ENCODE measurements around the gene FHOD3. TPM values are rescaled to one million over a fixed set of nuclear protein-coding genes. Genes with fewer than 3 reads are reported as not detected.

Gene FHOD3
- total and polyA plus RNA-seq, 2 donors (not counting 1 experiment from before 2014, with no cell fraction given), result not detected

DNA sequence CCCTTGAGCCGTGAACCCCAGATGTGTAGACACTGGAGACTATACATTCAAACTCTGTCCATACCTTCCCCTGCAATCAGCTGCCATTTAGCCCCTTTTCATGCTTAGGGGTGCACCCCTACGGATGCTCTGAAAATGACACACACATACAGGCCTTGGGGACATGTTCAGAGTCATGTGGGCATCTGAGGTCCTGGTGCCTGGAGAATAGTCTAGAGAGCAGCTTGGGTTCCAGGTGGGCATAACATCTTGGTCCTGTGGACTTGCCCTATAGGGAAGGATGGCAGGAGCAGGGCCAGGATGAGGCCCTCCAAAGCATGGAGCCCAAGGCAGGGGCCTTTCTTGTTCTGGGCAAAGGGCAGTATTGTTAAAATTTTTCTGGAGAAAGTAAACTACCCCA is 9.9 kb upstream of the FHOD3 start:
- intact Hi-C loops (cut with micrococcal nuclease), result no loop called here
- Histone ChIP-seq H3K4me2 (replicated peaks; ENCODE audit: low read depth, low read length, poor library complexity, severe bottlenecking) (no peak overlapping the region), H3K27me3 (replicated peaks in 1 of 4; ENCODE audit: control extremely low read depth in 1 of 4, control insufficient read depth in 3 of 4, insufficient read depth in 4 of 4, low read length in 3 of 4) (peaks cover 0 to 19% (median 6%) of the 10 kb centered on the region in 4 experiments), H3K79me2 (ENCODE audit: control insufficient read depth, insufficient read depth, low read length) (no peaks in the 10 kb centered on the region), H2AFZ (ENCODE audit: insufficient read depth, low read depth, low read length, poor library complexity, severe bottlenecking) (no peak overlapping the region), H3K4me3 (ENCODE audit: control extremely low read depth in 1 of 5, extremely low read depth in 1 of 5, insufficient read depth in 1 of 5, low read depth in 2 of 5, low read length in 4 of 5) (no peak overlapping the region), H3K27ac (ENCODE audit: low read length in 2 of 2) (no peak overlapping the region), H3K9ac (ENCODE audit: low read length) (no peak overlapping the region), H3K9me3 (ENCODE audit: control extremely low read depth in 1 of 3, control insufficient read depth in 2 of 3, insufficient read depth in 1 of 3, low read length in 2 of 3) (peaks cover 0 to 2% (median 0%) of the 10 kb centered on the region in 3 donors), H3K4me1 (ENCODE audit: control insufficient read depth in 2 of 2, insufficient read depth in 2 of 2, low read length in 2 of 2) (no peaks in the 10 kb centered on the region), H3K36me3 (replicated peaks in 1 of 2; ENCODE audit: control extremely low read depth in 1 of 2, control insufficient read depth in 1 of 2, extremely low read depth in 1 of 2, insufficient read depth in 2 of 2, low read length in 1 of 2) (no peaks in the 10 kb centered on the region), H4K20me1 (ENCODE audit: control insufficient read depth, insufficient read depth, low read length, poor library complexity, severe bottlenecking) (no peaks in the 10 kb centered on the region)
- CTCF ChIA-PET, result interaction anchor here (0.6 to 12.9 kb wide), 3 partner anchors 192 to 284 kb away, joined by 3 to 213 read pairs (median 3); no protein-coding TSS in a partner anchor
- DNase-seq, result no peak
- peaks cover 36% of the 10 kb centered on the region for H3K27me3 Mint-ChIP-seq
- no peak for ATAC-seq (ENCODE audit: low read depth)
- peaks cover 2% of the 10 kb centered on the region for H3K4me1 Mint-ChIP-seq
- TF ChIP-seq, protein P1, sequence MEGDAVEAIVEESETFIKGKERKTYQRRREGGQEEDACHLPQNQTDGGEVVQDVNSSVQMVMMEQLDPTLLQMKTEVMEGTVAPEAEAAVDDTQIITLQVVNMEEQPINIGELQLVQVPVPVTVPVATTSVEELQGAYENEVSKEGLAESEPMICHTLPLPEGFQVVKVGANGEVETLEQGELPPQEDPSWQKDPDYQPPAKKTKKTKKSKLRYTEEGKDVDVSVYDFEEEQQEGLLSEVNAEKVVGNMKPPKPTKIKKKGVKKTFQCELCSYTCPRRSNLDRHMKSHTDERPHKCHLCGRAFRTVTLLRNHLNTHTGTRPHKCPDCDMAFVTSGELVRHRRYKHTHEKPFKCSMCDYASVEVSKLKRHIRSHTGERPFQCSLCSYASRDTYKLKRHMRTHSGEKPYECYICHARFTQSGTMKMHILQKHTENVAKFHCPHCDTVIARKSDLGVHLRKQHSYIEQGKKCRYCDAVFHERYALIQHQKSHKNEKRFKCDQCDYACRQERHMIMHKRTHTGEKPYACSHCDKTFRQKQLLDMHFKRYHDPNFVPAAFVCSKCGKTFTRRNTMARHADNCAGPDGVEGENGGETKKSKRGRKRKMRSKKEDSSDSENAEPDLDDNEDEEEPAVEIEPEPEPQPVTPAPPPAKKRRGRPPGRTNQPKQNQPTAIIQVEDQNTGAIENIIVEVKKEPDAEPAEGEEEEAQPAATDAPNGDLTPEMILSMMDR (IDR thresholded peaks at IDR 0.05), result no peak
- no peak for TF ChIP-seq EZH2 (IDR thresholded peaks at IDR 0.05; ENCODE audit: borderline replicate concordance, insufficient read depth, low read depth, low read length, poor library complexity, severe bottlenecking)
- H3K27ac Mint-ChIP-seq, result no peak overlapping the region
- WGBS (ENCODE audit: insufficient coverage), result 100% methylated on average over 2 of the region's 2 CpGs
- POLR2A ChIA-PET, result no interaction called here
- no peak overlapping the region for H3K4me3 Mint-ChIP-seq
- H3K9me3 Mint-ChIP-seq (ENCODE audit: insufficient read depth), result peaks cover 4% of the 10 kb centered on the region

DNA sequence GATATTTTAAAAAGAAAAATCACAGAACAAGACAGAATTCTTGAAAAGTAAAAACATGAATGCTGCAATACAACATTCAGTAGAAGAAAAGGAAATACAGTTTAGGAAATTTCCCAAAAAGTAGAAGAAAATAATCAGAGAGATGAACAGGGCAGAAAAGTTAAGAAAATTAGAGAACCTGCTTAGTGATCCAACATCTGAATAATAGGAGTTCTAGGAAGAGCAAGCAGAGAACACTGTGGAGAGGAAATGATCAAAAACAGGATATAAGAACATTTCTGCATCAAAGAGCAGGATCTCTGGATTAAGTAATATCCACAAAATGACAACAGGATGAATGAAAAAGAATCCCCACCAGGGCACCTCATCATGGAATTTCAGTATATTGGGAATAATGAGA is 8.8 kb upstream of the FHOD3 start:
- peaks cover 2% of the 10 kb centered on the region for H3K4me1 Mint-ChIP-seq
- H3K4me3 ChIP-seq (ENCODE audit: control extremely low read depth in 1 of 5, extremely low read depth in 1 of 5, insufficient read depth in 1 of 5, low read depth in 2 of 5, low read length in 4 of 5), result no peak overlapping the region
- intact Hi-C loops (cut with micrococcal nuclease), result no loop called here
- ATAC-seq (ENCODE audit: low read depth) (no peak), DNase-seq (no peak)
- H3K4me3 Mint-ChIP-seq, result no peak overlapping the region
- no peak overlapping the region for H3K9ac ChIP-seq (ENCODE audit: low read length)
- H2AFZ ChIP-seq (ENCODE audit: insufficient read depth, low read depth, low read length, poor library complexity, severe bottlenecking), result no peak overlapping the region
- no peaks in the 10 kb centered on the region for H3K4me1 ChIP-seq (ENCODE audit: control insufficient read depth in 2 of 2, insufficient read depth in 2 of 2, low read length in 2 of 2)
- H3K27me3 Mint-ChIP-seq, result peaks cover 36% of the 10 kb centered on the region
- ChIA-PET CTCF (interaction anchor here (1.6 to 12.9 kb wide), 2 partner anchors 193 to 271 kb away, joined by 5 to 213 read pairs; no protein-coding TSS in a partner anchor), POLR2A (no interaction called here)
- no peaks in the 10 kb centered on the region for H4K20me1 ChIP-seq (ENCODE audit: control insufficient read depth, insufficient read depth, low read length, poor library complexity, severe bottlenecking)
- H3K9me3 ChIP-seq (ENCODE audit: control extremely low read depth in 1 of 3, control insufficient read depth in 2 of 3, insufficient read depth in 1 of 3, low read length in 2 of 3), result peaks cover 0 to 2% (median 0%) of the 10 kb centered on the region in 3 donors
- H3K36me3 ChIP-seq (replicated peaks in 1 of 2; ENCODE audit: control extremely low read depth in 1 of 2, control insufficient read depth in 1 of 2, extremely low read depth in 1 of 2, insufficient read depth in 2 of 2, low read length in 1 of 2), result no peaks in the 10 kb centered on the region
- H3K79me2 ChIP-seq (ENCODE audit: control insufficient read depth, insufficient read depth, low read length), result no peaks in the 10 kb centered on the region
- TF ChIP-seq EZH2 (IDR thresholded peaks at IDR 0.05; ENCODE audit: borderline replicate concordance, insufficient read depth, low read depth, low read length, poor library complexity, severe bottlenecking), result no peak
- TF ChIP-seq, protein P1 (IDR thresholded peaks at IDR 0.05), result no peak
- peaks cover 0 to 14% (median 7%) of the 10 kb centered on the region in 4 experiments for H3K27me3 ChIP-seq (replicated peaks in 1 of 4; ENCODE audit: control extremely low read depth in 1 of 4, control insufficient read depth in 3 of 4, insufficient read depth in 4 of 4, low read length in 3 of 4)
- peaks cover 4% of the 10 kb centered on the region for H3K9me3 Mint-ChIP-seq (ENCODE audit: insufficient read depth)
- H3K27ac ChIP-seq (ENCODE audit: low read length in 2 of 2), result no peak overlapping the region
- H3K4me2 ChIP-seq (replicated peaks; ENCODE audit: low read depth, low read length, poor library complexity, severe bottlenecking), result no peak overlapping the region
- H3K27ac Mint-ChIP-seq, result no peak overlapping the region

Measured in B cell (primary cell).